Natural killer cell (primary cell): Measurements from ENCODE around the gene GXYLT1. TPM values are rescaled to one million over a fixed set of nuclear protein-coding genes. Genes with fewer than 3 reads are reported as not detected.

ENCODE experiments used
- ATAC-seq, 3 donors: fragments of 150-1000 bp in 2 of 3; fragments of 200-7000 bp in 1 of 3; cut with Tn5 transposase; 1 replicate in 1 of 3; 2 replicates in 2 of 3; pipeline ENCODE4 v1.10.0; 2021; ENCODE audit warnings: mild to moderate bottlenecking in 2 of 3, moderate library complexity in 2 of 3
- DNase-seq, 2 donors: peaks; one replicate each; pipeline versions ENCODE4 v3.0.0 to v3.0.0-alpha.2; 2013 to 2021; ENCODE audit warnings: mixed read lengths in 1 of 2
- H3K27ac ChIP-seq: one replicate; pipeline ENCODE4 v1.5.1; 2013; ENCODE audit warnings: mild to moderate bottlenecking, low read length
- H3K27me3 ChIP-seq: one replicate; pipeline ENCODE4 v1.6.1; 2013; ENCODE audit warnings: low read length; ENCODE audit not compliant: control insufficient read depth, insufficient read depth
- H3K36me3 ChIP-seq: one replicate; pipeline ENCODE4 v1.6.1; 2013; ENCODE audit warnings: low read length; ENCODE audit not compliant: control insufficient read depth, insufficient read depth
- H3K4me1 ChIP-seq: one replicate; pipeline ENCODE4 v1.6.1; 2013; ENCODE audit warnings: low read length; ENCODE audit not compliant: control insufficient read depth, insufficient read depth
- H3K4me3 ChIP-seq: one replicate; pipeline ENCODE4 v1.5.1; 2013; ENCODE audit warnings: low read length
- H3K9me3 ChIP-seq: one replicate; pipeline ENCODE4 v1.6.1; 2013; ENCODE audit warnings: low read length; ENCODE audit not compliant: control insufficient read depth, insufficient read depth
- H3K27ac Mint-ChIP-seq, 2 donors: one replicate each; pipeline ENCODE4 v1.8.0; 2022; ENCODE audit warnings: mild to moderate bottlenecking in 2 of 2, mixed read lengths in 2 of 2, moderate library complexity in 1 of 2
- H3K27me3 Mint-ChIP-seq, 2 donors: one replicate each; pipeline ENCODE4 v1.8.0; 2022; ENCODE audit warnings: low read depth in 2 of 2, mixed read lengths in 2 of 2
- H3K36me3 Mint-ChIP-seq: one replicate; pipeline ENCODE4 v1.8.0; 2022; ENCODE audit warnings: mixed read lengths
- H3K4me1 Mint-ChIP-seq, 2 donors: one replicate each; pipeline ENCODE4 v1.8.0; 2022; ENCODE audit warnings: mixed read lengths in 2 of 2
- H3K4me3 Mint-ChIP-seq: one replicate; pipeline ENCODE4 v1.8.0; 2022; ENCODE audit warnings: mild to moderate bottlenecking, moderate library complexity, mixed read lengths
- H3K9me3 Mint-ChIP-seq, 2 donors: one replicate each; pipeline ENCODE4 v1.8.0; 2022; ENCODE audit warnings: mixed read lengths in 2 of 2
- CTCF ChIP-seq: fragments of 200-600 bp; IDR thresholded peaks from one replicate; pipeline ENCODE4 v1.8.0; 2022; ENCODE audit warnings: antibody characterized with exemption
- WGBS: methylation state at CpG from one replicate; pipeline ENCODE4 v1.1.7; 2013; ENCODE audit warnings: missing lambda C conversion rate; ENCODE audit not compliant: insufficient coverage; 5-methylcytosine and 5-hydroxymethylcytosine counted together
- intact Hi-C: fragments of 100-400 bp; cut with micrococcal nuclease; formaldehyde crosslinking; loops from one replicate; pipeline ENCODE4 v1.14.2; 2022
- total RNA-seq, 4 donors: library from RNA; stranded (reverse); fragments of 120-200 nt in 1 of 4; gene quantifications; one replicate each; pipeline versions ENCODE4 v1.2.3 to v1.2.4, GENCODE V29; 2013 to 2022

Gene GXYLT1
- total RNA-seq, 3 donors from 2014 or later (not counting 1 experiment from before 2014, with no cell fraction given), result 12.3 to 13.0 (median 12.7) TPM

- Histone ChIP-seq H3K27me3 (no peaks in the 10 kb centered on the region), H3K36me3 (peaks cover 7% of the 10 kb centered on the region), H3K27ac (no peak overlapping the region), H3K9me3 (no peaks in the 10 kb centered on the region), H3K4me3 (no peak overlapping the region), H3K4me1 (no peaks in the 10 kb centered on the region)
- no peak overlapping the region for H3K4me3 Mint-ChIP-seq
- DNase-seq (no peak), ATAC-seq (no peak)
- intact Hi-C loops, result no loop called here
- peaks cover under 1 to 1% of the 10 kb centered on the region in 2 donors for H3K4me1 Mint-ChIP-seq
- H3K9me3 Mint-ChIP-seq, result no peaks in the 10 kb centered on the region
- TF ChIP-seq CTCF, result peak; percentile 28
- no peaks in the 10 kb centered on the region for H3K36me3 Mint-ChIP-seq
- H3K27me3 Mint-ChIP-seq, result no peaks in the 10 kb centered on the region
- H3K27ac Mint-ChIP-seq, result peak overlapping the region in 1 of 2 donors; percentile 72
These were observed 40.6 kb downstream of the GXYLT1 start for GRCh38 chr12:42104087-42104486.

GRCh38 chr12:42103155-42103554, 41.5 kb downstream of the GXYLT1 start:
- Mint-ChIP-seq H3K36me3 (no peaks in the 10 kb centered on the region), H3K9me3 (no peaks in the 10 kb centered on the region), H3K4me3 (no peak overlapping the region), H3K4me1 (peaks cover 9 to 10% of the 10 kb centered on the region in 2 donors), H3K27ac (no peak overlapping the region), H3K27me3 (no peaks in the 10 kb centered on the region)
- DNase-seq (no peak), ATAC-seq (no peak)
- H3K27ac ChIP-seq, result no peak overlapping the region
- H3K27me3 ChIP-seq, result no peaks in the 10 kb centered on the region
- peaks cover 7% of the 10 kb centered on the region for H3K36me3 ChIP-seq
- H3K4me1 ChIP-seq, result no peaks in the 10 kb centered on the region
- H3K9me3 ChIP-seq, result no peaks in the 10 kb centered on the region
- 90% methylated on average over 3 of the region's 4 CpGs for WGBS
- intact Hi-C loops, result no loop called here
- H3K4me3 ChIP-seq, result no peak overlapping the region
- TF ChIP-seq CTCF, result no peak

GRCh38 chr12:42102720-42103119, 42.0 kb downstream of the GXYLT1 start:
- H3K27ac ChIP-seq, result no peak overlapping the region
- no peak overlapping the region for H3K4me3 ChIP-seq
- no peaks in the 10 kb centered on the region for H3K4me1 ChIP-seq
- H3K27me3 Mint-ChIP-seq, result no peaks in the 10 kb centered on the region
- H3K9me3 ChIP-seq, result no peaks in the 10 kb centered on the region
- H3K9me3 Mint-ChIP-seq, result no peaks in the 10 kb centered on the region
- intact Hi-C loops, result no loop called here
- H3K4me3 Mint-ChIP-seq, result no peak overlapping the region
- no peak for TF ChIP-seq CTCF
- H3K27me3 ChIP-seq, result no peaks in the 10 kb centered on the region
- peaks cover 14% of the 10 kb centered on the region in 2 donors for H3K4me1 Mint-ChIP-seq
- H3K36me3 ChIP-seq, result peaks cover 6% of the 10 kb centered on the region
- DNase-seq (no peak), ATAC-seq (no peak)
- no peaks in the 10 kb centered on the region for H3K36me3 Mint-ChIP-seq
- WGBS, result no CpG with 5 or more reads among the region's 3 CpGs
- no peak overlapping the region for H3K27ac Mint-ChIP-seq

- Histone ChIP-seq H3K9me3 (no peaks in the 10 kb centered on the region), H3K4me3 (no peak overlapping the region), H3K36me3 (no peaks in the 10 kb centered on the region), H3K4me1 (peaks cover under 1% of the 10 kb centered on the region), H3K27ac (no peak overlapping the region), H3K27me3 (no peaks in the 10 kb centered on the region)
- no peaks in the 10 kb centered on the region for H3K36me3 Mint-ChIP-seq
- no peak overlapping the region for H3K4me3 Mint-ChIP-seq
- DNase-seq (no peak), ATAC-seq (no peak)
- H3K27ac Mint-ChIP-seq, result peak overlapping the region; percentile 95 to 98
- intact Hi-C loops, result loop anchor here (2.0 to 10.0 kb wide), 3 partner anchors 45 to 225 kb away; partner anchors contain the start of genes GXYLT1, PPHLN1, YAF2 and ZCRB1
- 97% methylated on average over 7 of the region's 9 CpGs for WGBS
- no peak for TF ChIP-seq CTCF
- H3K27me3 Mint-ChIP-seq, result no peaks in the 10 kb centered on the region
- no peaks in the 10 kb centered on the region for H3K9me3 Mint-ChIP-seq
- H3K4me1 Mint-ChIP-seq, result peaks cover 37 to 38% of the 10 kb centered on the region in 2 donors
These were observed 45.2 kb downstream of the GXYLT1 start for GRCh38 chr12:42099433-42099832.
